Right forelimb (tissue), 1 donor: Measurements from ENCODE around the gene FHL2.
A peak's percentile ranks its signal among the peaks of the same experiment; 100 is the strongest.

Experiments used
- DNase-seq: peaks from one replicate; pipeline ENCODE4 v3.0.0-alpha.2; 2018

Gene FHL2

GRCh38 chr2:105396254-105397024 is 2.4 kb downstream of the FHL2 start:
- DNase-seq: no peak

- DNase-seq: no peak
Observed at GRCh38 chr2:105395691-105396090, 3.2 kb downstream of the FHL2 start.

GRCh38 chr2:105394951-105395611 is 3.8 kb downstream of the FHL2 start:
- no peak for DNase-seq

- DNase-seq: no peak
Observed at GRCh38 chr2:105393373-105394055, 5.3 kb downstream of the FHL2 start.

GRCh38 chr2:105391763-105392662 is 6.8 kb downstream of the FHL2 start:
- no peak for DNase-seq

GRCh38 chr2:105391058-105391627 is 7.7 kb downstream of the FHL2 start:
- no peak for DNase-seq

GRCh38 chr2:105390454-105390853 is 8.4 kb downstream of the FHL2 start:
- DNase-seq: no peak

- no peak for DNase-seq
Observed at GRCh38 chr2:105388971-105389381, 9.9 kb downstream of the FHL2 start.

- peak; percentile 7 for DNase-seq
Observed at GRCh38 chr2:105387225-105387624, 11.6 kb downstream of the FHL2 start.

- peak; percentile 16 for DNase-seq
Observed at GRCh38 chr2:105385731-105386540, 12.9 kb downstream of the FHL2 start.

GRCh38 chr2:105384861-105385260 is 14.0 kb downstream of the FHL2 start:
- peak; percentile 2 for DNase-seq

GRCh38 chr2:105384216-105384615 is 14.6 kb downstream of the FHL2 start:
- DNase-seq: no peak

GRCh38 chr2:105383432-105384166 is 15.3 kb downstream of the FHL2 start:
- DNase-seq: peak; percentile 18

- DNase-seq: no peak
Observed at GRCh38 chr2:105382177-105382576, 16.7 kb downstream of the FHL2 start.

GRCh38 chr2:105381101-105381668 is 17.7 kb downstream of the FHL2 start:
- no peak for DNase-seq

GRCh38 chr2:105380432-105381100 is 18.3 kb downstream of the FHL2 start:
- DNase-seq: no peak

- DNase-seq: no peak
Observed at GRCh38 chr2:105379741-105380186, 19.1 kb downstream of the FHL2 start.

- DNase-seq: no peak
Observed at GRCh38 chr2:105378921-105379383, 19.9 kb downstream of the FHL2 start.

- DNase-seq: no peak
Observed at GRCh38 chr2:105378276-105378840, 20.5 kb downstream of the FHL2 start.
